TTC549 (cell line): ENCODE data around the gene NCK2.

ENCODE experiments used
- FAIRE-seq: peaks from 2 replicates; lab custom pipeline; 2012; peaks lifted over from hg19 to GRCh38; lab: Jason Lieb, UNC

The NCK2 gene

DNA sequence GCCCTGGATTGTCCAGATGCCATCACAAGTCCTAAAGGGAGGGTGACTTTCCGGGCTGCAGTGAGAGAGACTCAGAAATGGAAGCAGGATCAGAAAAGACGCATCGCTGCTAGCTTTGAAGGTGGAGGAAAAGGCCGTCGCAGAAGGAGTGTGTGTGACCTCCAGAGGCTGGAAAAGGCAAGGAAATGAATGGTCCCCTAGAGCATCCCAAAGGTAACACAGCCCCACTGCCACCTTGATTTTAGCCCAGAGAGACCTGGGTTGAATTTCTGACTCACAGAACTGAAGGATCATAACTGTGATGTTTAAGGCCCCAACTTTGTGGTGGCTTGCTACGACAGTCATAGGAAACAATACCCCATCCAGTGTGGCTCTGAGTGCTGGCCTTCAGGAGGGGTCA lies 8.6 kb upstream of the NCK2 start:
- no peak for FAIRE-seq

DNA sequence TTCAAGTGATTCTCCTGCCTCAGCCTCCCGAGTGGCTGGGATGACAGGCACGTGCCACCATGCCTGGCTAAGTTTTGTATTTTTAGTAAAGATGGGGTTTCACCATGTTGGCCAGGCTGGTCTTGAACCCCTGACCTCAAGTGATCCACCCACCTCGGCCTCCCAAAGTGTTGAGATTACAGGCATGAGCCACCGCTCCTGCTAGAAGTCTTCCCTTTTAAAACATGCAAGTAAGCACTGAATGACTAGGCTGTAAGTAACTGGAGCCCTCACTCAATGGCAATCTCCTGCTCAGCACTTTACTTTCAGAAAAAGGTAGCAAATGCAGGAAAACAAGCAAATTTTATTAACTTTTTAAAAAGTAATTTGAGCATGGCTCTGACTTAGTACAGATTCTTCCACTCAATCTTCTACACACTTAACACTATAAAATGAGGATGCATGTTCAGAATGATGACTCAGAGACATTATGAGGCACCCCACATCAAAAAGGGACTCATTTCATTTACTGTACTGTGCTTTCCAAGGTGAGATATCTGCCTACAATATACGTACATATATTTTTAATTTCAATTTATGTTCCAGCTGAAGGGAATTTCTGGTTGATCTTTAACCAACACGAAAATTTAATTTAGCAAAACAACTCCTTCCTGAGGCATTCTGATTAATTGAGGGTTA lies 6.6 kb upstream of the NCK2 start:
- FAIRE-seq = no peak

DNA sequence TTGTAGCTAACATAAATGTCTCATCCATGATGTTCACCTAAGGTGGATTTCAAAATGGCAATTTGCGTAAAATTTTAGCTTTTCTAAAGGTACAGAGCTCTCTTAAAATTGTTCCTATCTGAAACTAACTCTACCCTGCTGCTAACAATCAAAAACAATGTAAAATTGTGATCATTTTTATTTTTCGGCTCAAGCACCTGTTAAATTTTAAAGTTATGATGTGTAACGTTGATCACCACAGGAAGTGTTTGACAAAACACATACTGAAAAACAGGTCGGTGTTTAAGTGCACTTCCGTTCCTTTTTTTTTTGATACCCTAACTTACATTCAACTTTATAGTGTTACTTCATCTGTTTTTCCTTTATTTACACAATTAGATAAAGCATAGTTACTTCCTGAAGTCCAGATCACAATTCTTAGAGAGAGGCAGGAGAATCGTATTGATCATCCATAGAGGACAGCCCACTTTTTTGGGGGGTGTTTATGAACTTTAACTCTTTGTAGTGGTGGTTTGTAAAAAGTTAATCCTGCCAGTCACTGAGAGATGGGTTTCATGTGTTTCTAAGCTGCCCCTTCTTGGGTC lies 6.0 kb upstream of the NCK2 start:
- FAIRE-seq = no peak

DNA sequence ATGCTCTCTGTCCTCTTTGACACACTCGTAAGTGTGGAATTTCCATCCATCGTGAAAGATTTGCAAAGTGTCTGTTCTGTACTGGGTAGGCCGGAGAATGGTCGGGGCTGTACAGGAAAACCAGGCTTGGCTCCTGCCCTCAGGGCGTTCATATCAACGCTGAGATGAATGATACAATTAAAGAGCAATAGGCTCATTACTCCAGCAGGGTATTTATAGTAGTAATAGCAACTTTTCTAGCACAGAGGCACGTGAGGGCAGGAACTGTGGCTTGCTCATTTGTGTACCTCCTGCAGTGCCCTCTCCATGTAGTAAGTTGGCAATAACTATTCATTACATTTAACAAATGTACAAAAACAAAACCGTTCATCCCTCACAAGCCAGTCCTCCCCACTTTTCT lies 5.3 kb upstream of the NCK2 start:
- FAIRE-seq = no peak

DNA sequence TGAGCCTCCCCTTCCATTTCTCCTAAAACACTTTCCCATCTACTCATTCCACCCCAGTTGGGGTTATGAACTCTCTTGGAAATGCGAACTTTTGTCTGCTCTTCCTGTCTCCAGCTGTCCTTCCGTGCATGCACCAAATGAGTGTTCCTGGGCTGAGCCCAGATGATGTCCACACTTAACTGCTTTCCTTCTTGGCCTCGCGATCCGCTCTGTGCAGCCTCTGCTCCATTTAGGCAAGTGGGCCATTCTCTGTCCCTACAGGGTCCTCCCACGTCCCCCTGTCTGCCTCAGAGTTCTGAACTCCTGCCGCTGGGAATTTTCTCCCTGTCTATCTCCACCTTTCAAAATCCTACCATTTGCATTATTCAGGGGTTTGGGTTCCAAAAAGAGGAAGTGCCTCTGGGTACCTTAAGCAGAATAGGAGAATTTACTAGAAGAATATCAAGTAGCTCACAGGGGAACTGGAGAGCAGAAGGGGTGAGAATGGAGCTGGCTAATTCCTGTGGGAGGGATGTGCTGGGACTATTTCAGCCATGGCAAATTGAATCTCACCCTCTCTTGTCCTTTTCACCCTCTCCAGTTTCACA lies 4.7 kb upstream of the NCK2 start:
- no peak for FAIRE-seq

DNA sequence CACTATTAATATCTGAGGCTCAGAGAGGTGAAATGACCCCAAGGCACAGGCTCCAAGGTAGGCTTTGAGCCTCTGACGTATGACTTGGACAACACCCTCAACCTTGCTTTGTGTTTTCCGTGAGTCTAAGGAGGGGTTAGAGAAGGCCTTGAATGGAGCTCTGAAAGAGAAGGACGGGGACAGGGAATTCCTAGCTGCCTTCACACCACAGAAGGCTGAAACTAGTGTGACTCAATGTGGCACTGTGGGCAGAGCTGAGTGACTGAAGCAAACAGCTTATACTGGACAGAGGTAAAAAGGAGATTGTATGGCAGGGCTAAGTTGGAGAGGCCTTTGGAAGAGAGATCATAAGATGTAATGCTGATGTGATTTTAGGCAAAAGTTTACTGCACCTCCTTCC lies 3.5 kb upstream of the NCK2 start:
- no peak for FAIRE-seq

DNA sequence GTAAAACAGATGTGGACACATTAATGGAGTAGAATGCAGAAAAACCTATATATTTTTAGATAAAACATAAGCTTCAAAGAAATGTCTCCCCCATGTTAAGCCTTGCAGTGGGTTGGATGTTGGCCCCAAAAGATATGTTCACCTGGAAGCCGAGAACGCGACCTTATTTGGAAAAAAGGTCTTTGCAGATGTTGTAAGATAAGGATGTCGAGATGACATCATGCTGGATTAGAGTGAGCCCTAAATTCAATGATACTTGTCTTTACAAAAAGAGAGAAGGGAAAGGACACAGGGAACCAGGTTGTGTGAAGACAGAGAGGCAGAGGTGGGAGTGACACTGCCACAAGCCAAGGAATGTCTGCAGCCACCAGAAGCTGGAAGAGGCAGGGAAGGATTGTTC lies 3.1 kb upstream of the NCK2 start:
- no peak for FAIRE-seq

DNA sequence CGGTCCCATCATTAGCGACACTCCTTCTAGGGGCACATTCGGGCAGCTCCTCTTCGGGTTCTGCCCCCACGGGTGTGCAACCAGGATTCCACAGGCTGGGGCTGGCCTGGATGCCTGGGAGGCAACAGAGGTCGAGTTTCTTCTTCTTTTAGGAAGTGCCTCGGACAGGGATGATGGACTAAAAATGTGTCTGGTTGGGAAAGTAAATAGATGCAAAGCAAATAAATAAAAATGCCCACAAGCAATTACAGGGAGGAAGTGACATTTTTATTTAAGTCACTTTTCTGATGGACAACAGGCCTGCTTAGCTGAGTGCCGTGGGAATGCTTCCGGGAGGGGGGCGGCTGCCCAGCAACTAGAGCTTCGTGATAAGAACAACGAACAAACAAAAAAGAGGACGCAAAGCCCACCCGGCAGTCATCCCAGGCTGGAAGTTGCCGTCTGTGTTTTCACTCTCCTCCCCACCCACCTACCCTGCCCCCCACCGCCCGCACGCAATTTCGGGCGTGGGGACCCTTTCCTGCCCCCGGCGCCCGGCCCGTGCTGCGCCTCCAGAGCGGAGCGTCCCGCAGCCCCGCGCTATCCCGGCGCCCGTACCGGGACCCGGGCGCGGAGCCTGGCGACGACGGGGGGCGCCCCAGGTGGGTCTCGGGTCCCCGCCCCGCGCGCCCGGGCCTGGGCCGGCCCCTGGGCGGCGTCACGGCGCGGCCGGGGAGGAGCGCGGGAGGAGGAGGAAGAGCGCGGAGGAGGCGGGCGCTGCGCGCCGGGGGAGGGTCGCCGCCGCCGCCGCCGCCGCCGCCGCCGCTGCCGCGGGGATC lies 412 bp upstream of the NCK2 start:
- no peak for FAIRE-seq

DNA sequence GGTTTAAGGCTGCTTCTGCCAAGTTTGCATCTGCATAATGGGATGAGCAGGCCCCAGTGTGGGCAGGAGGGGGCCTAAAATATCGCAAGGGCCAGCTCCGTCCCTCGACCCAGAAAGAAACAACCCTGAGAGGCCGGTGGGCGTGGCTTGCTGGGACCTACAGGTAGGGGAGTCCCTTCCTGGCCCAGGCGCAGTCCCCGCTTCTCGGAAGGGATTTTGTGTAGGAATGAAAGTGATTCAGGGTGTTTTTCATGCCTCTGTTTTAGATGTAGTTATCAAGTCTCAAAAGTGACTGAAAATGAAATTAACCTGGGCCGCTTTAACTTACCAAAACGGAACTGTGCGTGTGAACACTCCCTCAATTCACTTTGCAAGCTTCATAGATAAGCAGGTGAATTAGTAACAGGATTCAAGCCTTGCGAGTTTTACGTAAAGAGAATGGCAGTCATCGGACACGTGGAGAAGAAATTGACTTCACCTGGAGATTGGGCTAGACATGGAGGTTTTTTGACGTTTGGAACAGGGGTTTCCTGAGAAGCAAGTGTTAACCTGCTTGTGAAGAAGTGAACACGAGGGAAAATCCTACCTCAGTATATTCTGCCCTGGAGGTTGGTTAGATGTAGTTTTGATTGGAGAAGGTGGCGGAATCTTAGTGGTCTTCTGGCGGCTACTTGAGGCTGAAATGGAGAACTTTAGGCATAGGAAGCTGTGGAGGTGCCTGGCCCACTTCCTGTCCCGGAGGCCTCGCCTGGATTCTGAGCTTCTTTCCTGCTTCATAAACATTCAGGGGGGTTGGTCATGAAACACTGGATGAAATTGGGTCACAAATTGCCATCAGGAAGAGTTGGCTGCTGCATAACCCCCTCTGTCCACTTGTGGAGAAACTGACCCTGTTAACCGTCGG lies 1.7 kb downstream of the NCK2 start:
- FAIRE-seq = no peak

DNA sequence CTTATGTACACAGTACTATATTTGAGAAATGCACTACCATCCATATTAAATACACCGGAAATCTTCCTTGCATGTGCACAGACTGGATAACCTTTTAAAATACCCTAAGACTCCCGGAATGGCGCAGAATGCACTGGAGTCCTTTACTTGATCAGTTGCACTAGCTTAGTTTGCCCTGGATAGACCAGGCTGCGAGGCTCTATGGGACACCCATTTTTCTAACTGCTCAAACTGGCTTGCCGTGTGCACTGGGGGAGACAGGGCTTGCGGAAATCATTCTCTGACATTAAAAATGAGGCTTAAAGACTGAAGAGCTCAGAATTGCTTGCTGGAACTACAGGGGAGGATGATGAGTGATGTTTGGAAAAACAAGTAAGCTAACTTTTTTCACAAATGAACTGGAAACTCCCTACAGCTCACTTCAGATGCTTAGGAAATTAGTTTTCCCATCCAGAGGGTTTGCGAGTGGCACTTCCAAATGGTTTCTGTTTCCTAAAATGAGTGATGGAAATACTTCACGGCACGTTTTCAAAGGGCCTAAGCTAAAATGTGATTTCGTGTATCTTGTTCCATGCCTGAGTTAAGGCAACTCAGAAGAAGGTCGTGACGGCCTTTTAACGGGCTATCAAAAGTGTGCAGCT lies 2.7 kb downstream of the NCK2 start:
- no peak for FAIRE-seq

DNA sequence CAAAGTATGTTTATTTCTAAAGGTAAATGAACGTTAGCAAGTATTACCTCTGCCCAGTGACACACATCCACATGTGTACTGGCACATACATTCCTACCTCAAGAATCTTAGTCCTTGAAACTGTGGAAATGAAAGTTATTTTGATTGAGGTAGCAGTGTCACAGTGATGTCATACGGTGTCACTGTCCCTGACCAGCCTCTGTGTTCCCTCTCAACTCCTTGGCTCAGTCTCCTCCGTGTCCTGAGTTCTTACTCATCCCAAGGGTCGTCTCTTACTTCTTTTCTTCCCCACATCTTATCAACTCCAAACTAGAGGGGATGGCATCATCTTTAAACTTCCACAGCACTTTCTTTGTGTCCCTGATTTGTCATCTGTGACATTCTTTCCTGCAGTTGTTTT lies 3.3 kb downstream of the NCK2 start:
- no peak for FAIRE-seq

DNA sequence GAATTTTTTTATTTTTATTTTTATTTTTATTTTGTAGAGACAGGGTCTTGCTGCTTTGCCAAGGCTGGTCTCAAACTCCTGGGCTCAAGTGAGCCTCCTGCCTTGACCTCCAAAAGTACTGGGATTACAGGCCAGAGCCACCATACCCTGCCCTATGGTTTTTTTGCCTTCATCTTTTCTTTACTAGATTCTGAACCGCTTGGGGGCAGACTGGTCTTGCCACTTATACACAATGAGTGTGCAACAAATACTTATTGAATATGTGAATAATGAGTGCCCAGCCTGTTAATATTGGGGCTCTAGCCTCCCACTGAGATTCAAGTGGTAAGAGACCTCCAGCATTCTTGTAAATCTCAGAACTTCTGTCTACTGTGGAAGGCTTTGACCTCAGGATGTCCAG lies 3.9 kb downstream of the NCK2 start:
- FAIRE-seq = no peak

DNA sequence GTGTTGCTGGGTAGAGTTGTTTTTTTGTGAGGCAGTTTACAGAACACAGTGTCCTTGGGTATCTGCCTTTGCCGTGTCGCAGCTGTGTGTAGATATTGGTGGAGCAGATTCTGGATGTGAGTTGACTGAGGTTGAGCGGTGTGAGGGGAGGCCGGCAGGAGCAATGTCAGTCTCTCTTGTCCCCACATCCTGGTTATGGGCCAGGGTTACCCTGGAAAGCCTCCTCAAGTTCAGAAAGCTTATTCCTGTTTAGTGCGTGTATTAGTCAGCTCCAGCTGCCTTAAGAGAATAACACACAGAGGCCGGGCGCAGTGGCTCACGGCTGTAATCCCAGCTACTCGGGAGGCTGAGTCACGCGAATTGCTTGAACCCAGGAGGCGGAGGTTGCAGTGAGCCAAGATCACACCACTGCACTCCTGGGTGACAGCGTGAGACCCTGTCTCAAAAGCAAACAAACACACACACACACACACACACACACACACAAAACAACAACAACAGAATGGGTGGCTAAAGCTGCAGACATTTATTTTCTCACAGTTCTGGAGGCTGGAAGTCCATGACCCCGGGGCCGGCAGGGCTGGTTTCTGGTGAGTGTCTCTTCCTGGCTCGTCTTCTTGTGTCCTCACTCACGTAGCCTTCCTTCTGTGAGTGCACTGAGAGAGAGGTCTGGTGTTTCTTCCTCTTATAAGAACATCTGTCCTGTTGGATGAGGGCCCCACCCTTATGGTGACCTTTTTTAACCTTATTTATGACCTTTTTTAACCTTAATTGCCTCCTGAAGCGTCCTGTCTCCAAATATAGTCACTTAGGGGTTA lies 5.1 kb downstream of the NCK2 start:
- FAIRE-seq = no peak

DNA sequence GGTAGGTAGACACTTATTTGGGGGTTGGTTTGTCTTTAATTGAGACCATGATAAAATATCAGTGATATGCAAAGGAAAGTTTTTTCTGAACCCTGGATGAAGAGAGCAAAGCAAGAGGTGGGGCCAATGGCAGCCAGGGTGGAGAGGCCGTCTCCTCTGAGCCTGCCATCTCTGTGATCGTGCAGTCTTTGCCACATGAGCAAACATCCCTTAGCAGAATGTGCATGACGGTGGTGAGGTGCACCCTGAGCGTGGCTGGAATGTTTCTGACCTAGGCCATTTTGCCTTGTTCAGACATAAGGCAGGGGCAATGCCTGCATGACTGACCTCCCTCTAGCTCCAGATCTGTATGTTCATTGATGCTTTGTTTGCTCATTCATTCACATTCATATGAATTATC lies 6.0 kb downstream of the NCK2 start:
- no peak for FAIRE-seq

DNA sequence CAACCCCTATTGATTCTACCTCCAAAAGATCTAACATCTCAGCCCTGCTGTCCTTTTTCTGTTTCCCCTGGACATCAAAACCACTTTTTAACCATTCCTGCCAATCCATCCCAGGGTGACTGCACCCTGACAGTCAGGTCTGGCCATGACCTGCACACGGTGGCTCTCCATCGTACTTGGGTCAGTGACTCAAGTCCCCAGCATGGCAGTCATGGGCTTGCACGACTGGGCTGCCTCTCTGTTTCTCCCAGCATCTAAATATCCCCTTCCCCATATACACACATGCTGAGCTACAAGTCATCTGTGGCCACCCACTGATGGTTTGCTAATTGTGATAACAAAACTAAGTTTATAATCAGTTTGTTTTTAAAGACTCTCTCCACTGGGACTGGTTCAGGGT lies 6.6 kb downstream of the NCK2 start:
- FAIRE-seq = no peak

DNA sequence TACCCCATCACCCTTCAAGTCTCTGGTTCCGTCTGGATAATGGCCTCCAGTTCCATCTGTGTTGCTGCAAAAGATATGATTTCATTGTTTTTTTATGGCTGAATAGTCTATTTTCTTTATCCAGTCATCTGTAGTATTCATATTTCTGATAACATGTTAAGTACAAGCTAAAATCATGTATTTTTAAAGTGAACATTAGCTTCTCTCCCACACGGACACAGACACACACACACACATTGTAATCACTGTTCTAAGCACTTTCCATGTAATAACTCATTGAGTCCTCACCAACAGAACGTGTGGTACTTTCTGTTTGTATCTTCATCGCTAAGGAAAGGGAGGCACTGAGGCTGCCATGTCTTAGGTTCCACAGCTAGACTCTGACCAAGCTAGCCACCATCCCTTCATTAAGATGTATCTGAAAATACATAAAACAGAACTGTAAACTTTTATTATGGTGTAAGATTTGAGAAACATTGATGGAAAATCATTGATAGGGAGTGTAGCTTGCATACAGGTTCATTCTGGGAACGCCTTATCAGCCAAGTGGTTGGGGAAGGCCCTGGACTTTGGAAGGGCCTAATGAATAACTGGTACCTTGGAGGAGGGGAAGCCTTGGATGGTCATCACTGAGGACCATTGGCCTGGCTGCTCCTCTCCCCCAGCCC lies 8.1 kb downstream of the NCK2 start:
- FAIRE-seq = no peak

DNA sequence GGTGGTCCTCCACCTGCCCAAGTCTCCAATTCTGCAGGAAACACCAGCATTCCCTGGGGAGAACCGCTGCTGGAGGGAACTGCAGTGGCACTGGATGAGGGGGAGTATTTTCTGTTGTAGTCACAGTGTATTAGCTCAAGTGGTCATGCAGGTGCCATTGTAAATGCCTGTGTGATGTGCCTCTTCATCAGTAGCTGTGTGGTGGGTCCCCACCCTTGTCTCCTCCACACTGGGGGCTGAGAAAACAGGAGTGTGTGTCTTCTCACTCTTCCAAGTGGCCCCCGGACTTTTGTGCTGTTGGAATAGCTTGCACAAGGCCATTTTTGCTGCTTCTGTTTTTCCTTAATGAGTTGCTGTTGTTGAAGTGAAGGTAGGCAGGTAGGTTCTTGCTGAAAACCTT lies 8.7 kb downstream of the NCK2 start:
- FAIRE-seq = no peak

DNA sequence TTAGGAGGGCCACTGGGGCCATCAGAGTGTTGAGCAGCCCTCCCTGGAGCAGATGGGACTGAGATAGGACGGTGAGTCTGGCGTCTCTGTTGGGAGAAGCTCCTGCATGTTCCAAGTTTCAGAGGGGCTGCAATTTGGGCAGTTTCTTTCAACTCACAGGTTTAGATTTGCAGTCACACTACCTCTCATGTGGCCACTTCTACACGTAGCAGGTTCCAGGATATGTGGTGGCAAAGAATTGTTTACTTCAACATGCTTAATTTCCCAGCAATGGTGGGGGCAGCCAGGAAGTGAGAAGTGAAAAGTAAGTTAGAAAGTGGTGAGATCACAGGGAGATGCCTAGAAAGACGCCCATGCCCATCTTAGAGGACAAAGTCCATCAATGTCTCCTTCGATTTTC lies 9.3 kb downstream of the NCK2 start:
- FAIRE-seq = no peak

DNA sequence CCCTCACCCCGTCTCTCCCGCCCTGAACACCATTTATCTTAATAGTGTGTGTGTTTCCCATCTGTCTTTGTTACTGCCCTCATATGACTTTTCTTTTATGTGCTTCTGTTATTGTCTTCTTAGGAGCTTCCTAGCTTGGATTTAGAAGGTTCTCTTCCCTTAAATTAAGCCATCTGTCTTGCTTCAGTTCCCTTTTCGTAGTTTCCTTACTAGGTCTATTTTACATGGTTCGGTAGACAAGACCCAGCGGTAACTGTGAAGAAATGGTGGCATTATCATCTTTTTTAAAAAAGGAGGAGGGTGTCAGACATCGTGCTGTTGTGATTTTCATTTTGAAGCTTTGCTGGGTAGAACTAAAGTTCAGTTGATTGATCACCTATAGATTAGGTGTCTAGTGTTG lies 10.3 kb downstream of the NCK2 start:
- no peak for FAIRE-seq

DNA sequence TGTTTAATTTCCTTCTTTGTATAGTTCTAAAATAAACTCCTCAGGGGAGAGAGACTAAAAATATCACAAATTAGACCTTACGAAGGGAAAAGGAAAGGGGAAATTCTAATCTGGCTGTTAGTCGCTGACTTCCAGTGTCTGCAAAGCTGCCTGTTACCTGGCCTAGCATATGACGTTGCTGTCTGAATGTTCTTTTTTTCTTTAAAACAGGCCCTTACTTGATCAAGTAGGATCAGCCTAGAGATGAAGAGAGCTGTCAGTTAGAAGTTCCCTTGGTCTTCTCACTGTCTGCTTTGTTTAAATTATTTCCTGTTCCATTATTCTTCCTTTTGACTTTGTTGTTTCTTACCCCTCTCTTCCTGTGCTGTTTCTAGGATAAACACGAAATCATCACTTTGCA lies 11.2 kb downstream of the NCK2 start:
- FAIRE-seq = no peak
